Neural cell (in vitro differentiated cells): ENCODE measurements around the gene ADD3.

Experiments
- CTCF ChIP-seq: fragments of 450-650 bp; IDR thresholded peaks from 2 replicates; pipeline ENCODE4 v1.5.1; 2014; ENCODE audit warnings: antibody characterized with exemption, mild to moderate bottlenecking, moderate library complexity; ENCODE audit not compliant: poor library complexity, severe bottlenecking
- EZH2 ChIP-seq: fragments of 200-600, 300-800 bp; shearing (Covaris generic), sonication (generic); IDR thresholded peaks from 2 replicates; pipeline ENCODE4 v1.6.1; 2014; ENCODE audit warnings: antibody characterized with exemption, low read length, borderline replicate concordance, mild to moderate bottlenecking; ENCODE audit not compliant: insufficient read depth, poor library complexity, severe bottlenecking

GRCh38 chr10:109995595-109995994, 12.2 kb upstream of the ADD3 start:
- TF ChIP-seq EZH2 (no peak), CTCF (no peak)
